Measurements from ENCODE around the gene SNAP29.

- no peak for TF ChIP-seq ZNF331 (CRISPR knock-in tag; IDR thresholded peaks at IDR 0.05; ENCODE audit: low read depth)
- no peak for TF ChIP-seq CTCF (conservative IDR thresholded peaks at IDR 0.05; ENCODE audit: low read depth in 2 of 2)
- TF ChIP-seq REST (IDR thresholded peaks at IDR 0.05; ENCODE audit: unreplicated experiment): no peak
- no peak for TF ChIP-seq POLR2AphosphoS5 (IDR thresholded peaks at IDR 0.05; ENCODE audit: low read depth)
These were observed 5.5 kb downstream of the SNAP29 start for GRCh38 chr22:20864186-20864908.

Measured in GM23338 (cell line).